ENCODE data around the gene STK16. TPM values are rescaled to one million over a fixed set of nuclear protein-coding genes. Genes with fewer than 3 reads are reported as not detected.

The STK16 gene
- total RNA-seq, 2 experiments from 2014 or later: 11.2 to 14.1 TPM

GRCh38 chr2:219210196-219210885 is 34.9 kb upstream of the STK16 start:
- Histone ChIP-seq H3K4me3 (ENCODE audit: low read length) (no peak overlapping the region), H3K4me1 (ENCODE audit: insufficient read depth, low read length) (peaks cover 53% of the 10 kb centered on the region), H3K36me3 (ENCODE audit: insufficient read depth, low read length) (peaks cover 21% of the 10 kb centered on the region), H3K27ac (ENCODE audit: low read depth in 1 of 2, low read length in 2 of 2) (peak overlapping the region in 1 of 2 donors; percentile 28), H3K27me3 (ENCODE audit: control insufficient read depth in 1 of 2, insufficient read depth in 2 of 2, low read length in 2 of 2) (no peaks in the 10 kb centered on the region), H3K9me3 (ENCODE audit: control insufficient read depth in 1 of 2, insufficient read depth in 1 of 2, low read length in 2 of 2) (no peaks in the 10 kb centered on the region)
- peak overlapping the region; percentile 30 for H3K4me3 Mint-ChIP-seq
- ChIA-PET CTCF (no interaction called here), POLR2A (interaction anchor here (4.8 kb wide), 1 partner anchor 35 kb away, joined by 139 read pairs; the partner anchor contains the start of genes CNPPD1 and RETREG2)
- H3K36me3 Mint-ChIP-seq (ENCODE audit: low read depth): peaks cover 30% of the 10 kb centered on the region
- ATAC-seq (ENCODE audit: poor library complexity): no peak
- no peaks in the 10 kb centered on the region for H3K27me3 Mint-ChIP-seq
- intact Hi-C loops (cut with DNase I, micrococcal nuclease): loop anchor here in 1 of 2 experiments (5.0 kb wide), 1 partner anchor 153 kb away; no protein-coding TSS in a partner anchor
- no peaks in the 10 kb centered on the region for H3K9me3 Mint-ChIP-seq
- TF ChIP-seq CTCF (IDR thresholded peaks at IDR 0.05): no peak
- peaks cover 47% of the 10 kb centered on the region for H3K4me1 Mint-ChIP-seq (ENCODE audit: low read depth)
- peak in 1 of 14 experiments; percentile 20 for DNase-seq
- peak overlapping the region; percentile 93 for H3K27ac Mint-ChIP-seq

- intact Hi-C loops (cut with DNase I, micrococcal nuclease): loop anchor here (1.0 to 5.0 kb wide), 5 partner anchors 34 to 154 kb away; partner anchors contain the start of genes NHEJ1 (in 2 of the 2) and CNPPD1 (in 1 of the 2)
- peaks cover 30% of the 10 kb centered on the region for H3K36me3 Mint-ChIP-seq (ENCODE audit: low read depth)
Observed at GRCh38 chr2:219210886-219211362, 34.4 kb upstream of the STK16 start.

More at GRCh38 chr2:219210886-219211362, 34.4 kb upstream of the STK16 start:
- peaks cover 21% of the 10 kb centered on the region for H3K36me3 ChIP-seq (ENCODE audit: insufficient read depth, low read length)
- no peak for TF ChIP-seq CTCF (IDR thresholded peaks at IDR 0.05)
- H3K4me3 ChIP-seq (ENCODE audit: low read length): peak overlapping the region; percentile 15
- ChIA-PET CTCF (interaction anchor here (0.6 to 2.9 kb wide), 17 partner anchors 10 to 822 kb away, joined by 3 to 32 read pairs (median 6); partner anchors contain the start of genes CNPPD1, NHEJ1 and TUBA4A), POLR2A (interaction anchor here (0.5 to 1.9 kb wide), 14 partner anchors 10 to 518 kb away, joined by 3 to 39 read pairs (median 4); partner anchors contain the start of genes ANKZF1, ATG9A, CNPPD1 and DNAJB2)
- Mint-ChIP-seq H3K4me3 (peak overlapping the region; percentile 62), H3K27ac (peak overlapping the region; percentile 91), H3K9me3 (no peaks in the 10 kb centered on the region), H3K4me1 (ENCODE audit: low read depth) (peaks cover 46% of the 10 kb centered on the region), H3K27me3 (no peaks in the 10 kb centered on the region)
- ATAC-seq (ENCODE audit: poor library complexity) (no peak), DNase-seq (peak in 1 of 14 experiments; percentile 20)
- peak overlapping the region in 1 of 2 donors; percentile 5 for H3K27ac ChIP-seq (ENCODE audit: low read depth in 1 of 2, low read length in 2 of 2)
- H3K27me3 ChIP-seq (ENCODE audit: control insufficient read depth in 1 of 2, insufficient read depth in 2 of 2, low read length in 2 of 2): no peaks in the 10 kb centered on the region
- no peaks in the 10 kb centered on the region for H3K9me3 ChIP-seq (ENCODE audit: control insufficient read depth in 1 of 2, insufficient read depth in 1 of 2, low read length in 2 of 2)
- peaks cover 50% of the 10 kb centered on the region for H3K4me1 ChIP-seq (ENCODE audit: insufficient read depth, low read length)
